ENCODE data around the gene ABCG1.

The ABCG1 gene

DNA sequence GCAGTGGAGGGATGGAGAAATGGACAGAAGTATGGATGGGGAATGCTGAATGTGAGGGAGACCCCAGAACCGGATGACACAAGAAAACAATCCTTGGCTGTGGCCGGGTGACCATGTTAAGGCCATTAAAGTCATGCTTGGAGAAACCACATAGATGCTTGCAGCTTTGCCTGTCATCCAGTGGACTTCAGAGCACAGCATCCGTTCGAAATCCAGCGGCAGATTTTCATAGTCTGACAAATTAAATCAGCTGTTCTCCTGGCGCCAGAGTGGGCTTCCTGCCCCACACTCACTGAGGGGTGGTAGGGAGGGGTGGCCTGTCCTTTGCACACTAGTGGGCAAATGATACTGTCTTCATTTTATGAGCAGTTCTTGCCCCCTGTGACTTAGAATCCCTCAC lies 35.1 kb downstream of the ABCG1 start:
- no peak for DNase-seq

GRCh38 chr21:42254651-42255601 lies 36.0 kb downstream of the ABCG1 start:
- DNase-seq: peak in 1 of 2 experiments; percentile 49

- no peak for DNase-seq
Observed at GRCh38 chr21:42255825-42256224, 36.9 kb downstream of the ABCG1 start.

DNA sequence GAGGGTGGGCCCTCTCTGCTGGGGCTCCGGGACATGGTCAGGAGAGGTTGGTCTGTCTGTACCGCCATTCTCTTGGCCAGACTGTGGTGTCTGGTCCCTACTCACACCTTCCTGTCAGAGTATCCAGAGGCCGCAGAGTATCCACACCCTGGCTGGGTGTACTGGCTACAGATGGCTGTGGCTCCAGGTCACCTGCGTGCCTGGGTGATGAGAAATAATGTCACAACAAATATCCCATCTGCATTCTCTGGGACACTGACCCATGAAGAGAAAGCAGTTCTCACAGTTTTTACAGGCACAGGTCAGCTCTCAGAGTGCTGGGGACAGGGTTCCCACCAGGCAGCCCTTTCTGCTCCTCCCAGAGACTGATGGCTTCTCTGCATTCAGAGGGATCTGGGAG lies 37.4 kb downstream of the ABCG1 start:
- DNase-seq: no peak

DNA sequence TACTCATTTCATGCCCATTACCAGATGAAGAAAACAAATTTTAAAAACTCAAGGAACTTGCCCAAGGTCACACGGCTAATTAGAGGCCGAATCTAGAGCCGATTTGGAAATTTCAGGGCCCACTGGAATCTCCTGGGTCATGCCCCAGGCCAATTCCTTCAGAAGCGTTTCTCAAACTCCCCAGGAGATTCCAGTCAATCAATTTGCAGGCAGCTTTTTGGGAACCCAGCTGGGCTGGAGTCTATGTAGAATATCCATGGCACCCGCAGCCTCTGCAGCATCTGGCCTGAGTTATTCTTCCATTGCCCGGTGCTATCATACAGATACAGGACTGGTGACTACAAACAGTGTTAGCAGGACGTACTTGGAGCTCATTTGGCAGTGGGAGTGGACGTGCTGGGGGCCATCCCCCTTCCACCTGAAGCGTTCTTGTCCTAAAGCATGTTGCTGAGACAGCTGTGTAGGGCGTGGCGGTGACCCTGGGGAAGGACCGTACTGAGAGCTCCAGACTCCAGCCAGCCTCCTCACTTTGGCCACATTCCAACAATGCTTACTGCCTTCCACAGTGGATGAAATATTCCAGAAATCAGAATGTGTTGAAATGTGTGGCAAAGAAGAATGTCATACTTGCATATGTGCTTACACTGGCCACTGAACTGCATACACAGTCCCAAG lies 38.3 kb downstream of the ABCG1 start:
- DNase-seq: no peak

DNA sequence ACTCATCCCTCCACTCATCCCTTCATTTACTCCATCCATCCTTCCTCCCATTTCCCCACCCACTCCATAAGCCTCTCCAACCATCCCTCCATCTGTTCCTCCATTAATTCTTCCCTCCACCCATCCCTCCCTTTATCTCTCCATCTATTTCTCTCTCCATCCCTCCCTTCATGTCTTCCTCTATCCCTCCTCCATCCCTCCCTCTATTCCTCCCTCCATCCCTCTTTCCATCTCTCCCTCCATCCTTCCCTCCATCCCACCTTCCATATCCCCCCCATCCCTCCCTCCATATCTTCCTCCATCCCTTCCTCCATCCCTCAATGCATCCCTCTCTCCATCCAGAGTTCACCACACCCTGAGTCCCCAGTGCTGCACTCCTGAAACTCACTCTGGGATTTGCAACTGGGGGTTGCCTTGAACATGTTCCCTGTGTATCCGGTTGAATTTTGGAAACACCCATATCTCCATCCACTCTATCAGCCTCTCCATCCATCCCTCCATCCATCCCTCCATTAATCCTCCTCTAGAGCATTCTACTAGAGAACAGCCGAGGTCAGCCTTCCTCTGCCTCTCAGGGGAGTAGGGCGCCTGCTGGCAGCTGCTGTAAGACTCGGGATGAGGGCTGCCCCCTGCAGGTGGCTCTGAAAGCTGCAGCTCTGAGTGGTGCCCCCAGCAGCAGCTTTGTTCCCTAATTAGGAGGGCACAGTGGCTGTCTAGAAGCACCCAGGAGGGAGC lies 39.4 kb downstream of the ABCG1 start:
- DNase-seq: peak; percentile 44 to 84

DNA sequence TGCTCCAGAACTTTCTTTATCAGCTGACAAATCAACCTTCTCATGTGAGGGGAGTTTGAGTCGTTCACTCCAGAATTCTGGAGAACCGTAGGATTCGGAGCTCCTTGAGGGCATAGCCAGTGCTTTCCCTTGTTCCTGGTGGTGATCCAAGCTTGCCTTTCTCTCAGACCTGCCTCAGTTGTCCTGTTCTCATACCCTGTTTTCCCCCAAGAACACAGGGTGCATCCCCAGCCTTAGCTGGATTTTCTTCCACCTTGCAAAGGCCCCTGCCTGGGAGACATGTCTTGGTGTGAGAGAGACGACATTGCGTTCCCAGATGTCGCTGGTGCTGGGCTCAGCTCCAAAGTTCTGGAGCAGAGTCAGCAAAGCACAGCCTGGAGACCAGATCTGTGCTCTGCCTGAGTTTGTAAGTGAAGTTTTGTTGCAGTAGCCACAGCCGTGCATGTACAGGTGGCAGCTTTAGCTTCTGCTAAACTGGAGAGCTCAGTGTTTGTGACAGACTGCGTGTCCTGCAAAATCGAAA lies 40.0 kb downstream of the ABCG1 start:
- DNase-seq: no peak

- no peak for DNase-seq
Observed at GRCh38 chr21:42260121-42260520, 41.2 kb downstream of the ABCG1 start.

- peak; percentile 45 to 73 for DNase-seq
Observed at GRCh38 chr21:42261829-42262200, 42.9 kb downstream of the ABCG1 start.

GRCh38 chr21:42262831-42263231 lies 43.9 kb downstream of the ABCG1 start:
- peak; percentile 62 to 73 for DNase-seq

- DNase-seq: peak; percentile 40 to 52
Observed at GRCh38 chr21:42263591-42264131, 44.7 kb downstream of the ABCG1 start.

DNA sequence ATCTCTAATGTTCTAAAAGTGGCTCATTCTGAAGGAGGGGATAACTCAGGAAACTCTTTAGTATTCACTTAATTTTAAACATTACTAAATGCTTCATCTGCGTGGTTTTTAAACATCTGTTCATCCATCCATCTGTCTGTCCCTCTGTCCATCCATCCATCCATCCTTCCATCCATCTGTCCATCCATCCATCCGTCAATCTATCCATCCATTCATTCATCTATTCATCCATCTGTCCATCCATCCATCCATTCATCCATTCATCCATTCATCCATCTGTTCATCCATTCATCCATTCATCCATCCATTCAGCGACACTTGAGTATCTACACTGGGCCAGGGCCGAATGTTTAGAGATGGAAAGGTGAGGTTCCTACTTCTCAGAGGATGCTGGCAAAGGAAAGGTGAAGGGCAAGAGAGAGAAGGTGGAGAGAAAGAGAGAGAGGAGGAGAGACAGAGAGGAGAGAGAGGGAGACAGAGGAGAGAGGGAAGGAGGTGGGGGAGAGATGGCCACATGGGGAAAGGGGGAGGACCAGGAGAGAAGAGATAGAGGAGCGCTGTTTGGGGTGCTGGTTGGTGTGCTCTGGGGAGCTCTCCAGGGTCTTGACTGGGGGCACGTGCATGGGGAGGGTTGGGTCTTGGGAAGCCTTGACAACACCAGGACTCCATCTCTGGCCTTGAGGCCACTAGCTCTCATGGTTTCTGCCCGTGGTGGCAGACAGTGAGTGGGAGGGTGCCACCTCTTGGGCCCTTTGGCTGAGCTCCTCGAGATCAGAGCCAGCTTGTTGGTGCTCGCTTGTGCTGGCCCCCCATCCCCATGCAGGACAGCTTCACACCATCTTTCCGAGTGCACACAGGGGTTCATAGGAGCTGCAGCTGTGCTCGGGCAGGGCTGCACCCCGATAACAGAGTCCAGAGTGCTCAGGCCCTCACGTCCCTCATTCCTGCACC lies 45.6 kb downstream of the ABCG1 start:
- no peak for DNase-seq

GRCh38 chr21:42265231-42265812 lies 46.4 kb downstream of the ABCG1 start:
- no peak for DNase-seq

GRCh38 chr21:42266971-42267556 lies 48.1 kb downstream of the ABCG1 start:
- no peak for DNase-seq

GRCh38 chr21:42269386-42269785 lies 50.4 kb downstream of the ABCG1 start:
- peak; percentile 83 to 90 for DNase-seq

- no peak for DNase-seq
Observed at GRCh38 chr21:42271065-42271464, 52.1 kb downstream of the ABCG1 start.

DNA sequence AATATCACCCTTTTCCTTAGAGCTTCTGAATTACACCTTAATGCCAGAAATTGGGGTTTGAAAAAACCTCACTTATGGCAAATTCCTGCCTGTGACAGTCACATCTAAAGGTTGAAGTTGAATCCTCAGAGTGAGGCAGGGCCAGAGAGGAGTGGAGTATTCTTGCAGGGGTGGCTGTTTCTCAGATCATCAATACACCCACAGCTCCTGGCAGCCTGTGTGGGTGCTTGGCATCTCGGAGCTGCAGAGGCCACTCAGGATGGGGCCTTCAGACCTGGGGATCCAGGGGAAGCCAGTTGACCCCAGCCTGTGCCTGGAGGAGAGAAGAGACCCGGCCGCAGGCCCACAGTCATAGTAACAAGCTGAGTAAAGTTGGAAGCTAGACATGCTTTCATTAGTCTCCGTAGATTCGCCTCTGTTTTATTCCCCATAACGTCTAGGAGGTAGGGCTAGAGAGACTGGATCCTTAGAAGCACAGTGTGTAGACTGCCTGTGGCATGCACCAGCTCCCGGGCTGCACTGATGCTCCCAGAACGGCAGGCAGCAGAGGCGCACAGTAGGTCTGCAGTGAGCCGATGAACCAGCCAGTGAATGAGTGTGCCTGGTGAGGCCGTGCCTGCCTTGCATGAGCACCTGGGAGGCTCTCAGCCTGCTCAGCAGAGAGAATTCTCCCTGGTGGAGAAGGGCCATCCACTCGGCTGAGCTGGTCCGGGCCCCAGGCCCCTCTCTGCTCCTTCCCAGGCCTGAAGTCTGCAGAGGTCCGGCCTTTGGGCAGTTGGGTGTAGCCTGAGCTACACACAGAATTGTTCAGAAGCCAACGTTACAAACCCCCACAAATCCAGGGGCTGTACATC lies 53.4 kb downstream of the ABCG1 start:
- DNase-seq: no peak

- DNase-seq: no peak
Observed at GRCh38 chr21:42272984-42273600, 54.2 kb downstream of the ABCG1 start.

DNA sequence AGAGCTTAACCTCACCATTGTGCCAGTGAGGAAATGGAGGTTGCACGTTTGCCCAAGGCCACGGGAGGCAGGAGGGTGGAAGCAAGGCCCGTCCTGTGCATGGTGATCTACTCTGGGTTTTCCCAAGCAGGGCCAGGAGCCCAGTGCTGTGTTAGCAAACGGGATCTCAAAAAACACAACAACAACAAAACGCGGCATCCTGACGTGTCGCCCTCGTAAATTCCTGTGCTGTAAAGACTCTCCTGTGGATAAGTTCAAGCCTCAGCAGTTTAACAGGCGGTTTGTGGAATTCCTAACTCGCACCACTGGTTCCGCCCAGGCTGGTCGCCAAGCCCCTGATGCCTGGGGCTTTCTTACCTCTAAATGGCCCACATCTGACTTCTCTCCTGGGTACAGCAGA lies 57.1 kb downstream of the ABCG1 start:
- DNase-seq: no peak

All from NCI-H526 (cell line).